Measurements from ENCODE around the gene CTSD. TPM values are rescaled to one million over a fixed set of nuclear protein-coding genes. Genes with fewer than 3 reads are reported as not detected.

The CTSD gene
- total RNA-seq, 2 donors from 2014 or later = 782 to 1,042 TPM

DNA sequence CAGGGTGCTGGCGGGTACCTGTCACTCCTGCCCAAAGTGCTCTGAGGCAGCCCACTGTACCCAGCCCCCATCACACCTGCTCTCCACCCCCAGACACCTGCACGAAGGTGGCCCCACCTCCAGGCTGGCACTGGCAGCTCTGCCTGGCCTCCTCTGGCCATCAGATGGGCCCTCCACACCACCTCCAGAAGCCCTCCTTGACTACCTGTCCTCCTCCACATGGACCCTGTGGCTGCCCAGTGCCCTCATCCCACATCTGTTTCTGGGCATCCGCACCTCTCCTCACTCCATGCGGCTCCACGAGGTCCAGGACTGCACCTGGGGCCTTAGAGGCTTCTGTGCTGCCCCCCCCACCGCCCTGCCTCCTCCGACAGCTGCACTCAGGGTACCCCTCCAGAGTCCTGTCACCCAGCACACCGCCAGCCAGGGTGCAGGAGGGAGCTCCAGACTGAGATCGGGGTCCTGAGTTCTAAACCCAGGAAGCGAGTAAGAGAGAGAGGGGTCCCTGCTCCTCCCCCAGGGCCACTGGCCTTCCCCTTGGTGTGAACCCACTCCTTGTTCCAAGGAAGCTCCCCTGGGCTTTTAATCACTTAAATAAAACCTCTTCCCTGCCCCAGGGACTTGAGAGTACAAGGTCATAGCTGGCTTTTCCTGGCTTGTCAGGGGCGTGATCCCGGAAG lies 1.7 kb downstream of the CTSD start:
- H3K36me3 ChIP-seq = peaks cover 39% of the 10 kb centered on the region
- TF ChIP-seq, protein P1, sequence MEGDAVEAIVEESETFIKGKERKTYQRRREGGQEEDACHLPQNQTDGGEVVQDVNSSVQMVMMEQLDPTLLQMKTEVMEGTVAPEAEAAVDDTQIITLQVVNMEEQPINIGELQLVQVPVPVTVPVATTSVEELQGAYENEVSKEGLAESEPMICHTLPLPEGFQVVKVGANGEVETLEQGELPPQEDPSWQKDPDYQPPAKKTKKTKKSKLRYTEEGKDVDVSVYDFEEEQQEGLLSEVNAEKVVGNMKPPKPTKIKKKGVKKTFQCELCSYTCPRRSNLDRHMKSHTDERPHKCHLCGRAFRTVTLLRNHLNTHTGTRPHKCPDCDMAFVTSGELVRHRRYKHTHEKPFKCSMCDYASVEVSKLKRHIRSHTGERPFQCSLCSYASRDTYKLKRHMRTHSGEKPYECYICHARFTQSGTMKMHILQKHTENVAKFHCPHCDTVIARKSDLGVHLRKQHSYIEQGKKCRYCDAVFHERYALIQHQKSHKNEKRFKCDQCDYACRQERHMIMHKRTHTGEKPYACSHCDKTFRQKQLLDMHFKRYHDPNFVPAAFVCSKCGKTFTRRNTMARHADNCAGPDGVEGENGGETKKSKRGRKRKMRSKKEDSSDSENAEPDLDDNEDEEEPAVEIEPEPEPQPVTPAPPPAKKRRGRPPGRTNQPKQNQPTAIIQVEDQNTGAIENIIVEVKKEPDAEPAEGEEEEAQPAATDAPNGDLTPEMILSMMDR (IDR thresholded peaks at IDR 0.05) = no peak
- no peaks in the 10 kb centered on the region for H3K9me3 ChIP-seq
- no peak for DNase-seq (ENCODE audit: low spot score)
- H3K27me3 ChIP-seq = no peaks in the 10 kb centered on the region
- H3K4me3 ChIP-seq = peak overlapping the region; percentile 98 to 99
- H3K4me1 ChIP-seq = peaks cover 6 to 68% of the 10 kb centered on the region in 2 donors
- H3K27ac ChIP-seq = peak overlapping the region; percentile 98 to 99

DNA sequence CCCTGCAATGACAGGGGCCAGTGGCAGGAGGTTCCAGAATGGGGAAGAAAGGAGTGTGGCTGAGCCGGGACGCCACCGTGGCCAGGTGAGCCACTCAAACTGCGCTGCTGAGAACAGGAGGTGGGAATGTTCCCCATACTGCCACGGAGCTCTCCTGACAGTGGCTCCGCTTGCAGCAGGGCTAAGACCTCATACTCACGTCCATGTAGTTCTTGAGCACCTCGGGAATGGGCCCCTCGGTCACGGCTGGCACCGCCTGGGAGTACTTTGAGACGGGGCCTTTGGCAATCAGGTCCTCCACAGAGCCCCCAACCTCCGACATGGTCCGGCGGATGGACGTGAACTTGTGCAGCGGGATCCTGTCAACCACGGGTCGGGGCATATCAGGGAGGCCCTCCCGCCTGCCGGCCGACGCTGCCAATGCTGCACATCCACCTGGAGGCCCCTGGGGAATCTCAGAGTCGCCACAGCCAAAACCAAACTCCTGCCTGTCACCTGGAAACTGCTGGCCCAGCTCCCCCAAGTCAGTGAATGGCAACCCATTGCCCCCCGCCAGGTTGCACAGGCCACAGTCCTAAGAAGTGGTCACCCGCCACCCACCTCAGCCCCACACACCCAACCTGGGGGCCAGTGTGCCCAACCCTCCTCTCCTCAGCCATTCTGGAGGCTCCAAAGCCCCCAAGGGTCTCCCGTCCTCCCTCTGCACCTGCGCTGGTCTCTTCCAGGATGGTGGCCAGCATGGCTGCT lies 2.4 kb downstream of the CTSD start:
- Histone ChIP-seq H3K9me3 (no peaks in the 10 kb centered on the region), H3K27me3 (no peaks in the 10 kb centered on the region), H3K4me1 (peaks cover 6 to 76% of the 10 kb centered on the region in 2 donors), H3K36me3 (peaks cover 45% of the 10 kb centered on the region), H3K4me3 (peak overlapping the region in 1 of 2 donors; percentile 99), H3K27ac (peak overlapping the region; percentile 98 to 99)
- TF ChIP-seq, protein P1 (IDR thresholded peaks at IDR 0.05) = no peak
- DNase-seq (ENCODE audit: low spot score) = no peak

DNA sequence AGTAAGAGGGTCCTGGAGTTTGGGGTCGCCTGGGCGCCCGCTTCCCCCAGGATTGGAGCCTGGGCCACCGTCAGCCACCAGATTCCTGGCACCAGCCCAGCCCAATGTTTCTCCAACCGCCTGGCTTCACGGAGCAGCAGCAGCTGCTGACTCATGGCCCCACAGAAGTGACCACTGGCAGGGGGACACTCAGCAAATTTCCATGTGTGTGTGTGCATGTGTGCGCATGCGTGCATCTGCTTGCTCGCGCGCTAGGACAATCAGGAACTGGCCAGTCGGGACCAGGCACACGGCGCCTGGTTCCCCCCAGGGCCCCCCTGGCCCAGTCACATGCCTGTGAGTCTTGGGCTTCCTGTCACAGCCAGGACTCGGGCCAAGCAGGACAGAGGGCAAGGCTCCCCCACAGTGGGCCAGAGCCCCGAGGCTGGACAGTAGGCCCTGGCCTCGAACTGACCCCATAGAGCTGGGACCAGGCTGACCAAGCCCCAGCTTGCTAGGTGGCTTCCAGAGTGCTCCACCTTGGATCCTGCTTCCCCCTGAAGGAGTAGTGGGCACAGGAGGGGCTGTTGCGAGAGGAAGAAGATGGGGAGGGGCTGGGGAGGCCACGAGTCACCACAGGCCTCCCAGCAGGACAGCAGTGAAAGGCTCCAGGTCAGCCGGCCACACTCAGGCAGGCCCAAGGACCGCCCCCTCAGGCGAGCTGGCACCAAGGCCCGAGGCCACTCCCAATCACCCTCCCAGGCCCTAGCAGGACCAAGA lies 3.2 kb downstream of the CTSD start:
- Histone ChIP-seq H3K9me3 (no peaks in the 10 kb centered on the region), H3K4me3 (peak overlapping the region in 1 of 2 donors; percentile 12), H3K27me3 (no peaks in the 10 kb centered on the region), H3K27ac (peak overlapping the region; percentile 98 to 99), H3K36me3 (peaks cover 46% of the 10 kb centered on the region), H3K4me1 (peaks cover 6 to 83% of the 10 kb centered on the region in 2 donors)
- peak; percentile 95 for DNase-seq (ENCODE audit: low spot score)
- TF ChIP-seq, protein P1 (IDR thresholded peaks at IDR 0.05) = no peak

DNA sequence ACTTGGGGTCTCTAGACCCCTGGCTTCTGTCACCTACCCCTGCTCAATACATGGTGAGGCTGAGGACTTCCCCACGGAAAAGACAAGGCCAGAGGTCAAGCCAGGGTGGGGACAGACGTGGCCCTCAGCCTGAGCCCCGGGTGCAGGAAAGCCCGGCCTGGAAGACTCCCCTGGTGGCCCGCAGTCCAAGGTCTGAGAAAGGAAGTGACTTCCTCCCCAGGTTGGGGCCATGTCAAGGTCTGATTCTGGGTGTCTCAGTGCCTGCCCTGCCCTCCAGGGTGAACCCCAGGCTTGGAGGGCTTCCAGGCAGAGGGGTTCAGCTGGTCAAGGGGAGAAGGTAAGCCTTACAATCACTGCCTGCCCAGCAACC lies 3.9 kb downstream of the CTSD start:
- no peaks in the 10 kb centered on the region for H3K9me3 ChIP-seq
- TF ChIP-seq, protein P1 (IDR thresholded peaks at IDR 0.05) = no peak
- H3K27me3 ChIP-seq = no peaks in the 10 kb centered on the region
- peaks cover 6 to 90% of the 10 kb centered on the region in 2 donors for H3K4me1 ChIP-seq
- peak overlapping the region; percentile 98 to 99 for H3K27ac ChIP-seq
- peak overlapping the region in 1 of 2 donors; percentile 12 for H3K4me3 ChIP-seq
- DNase-seq (ENCODE audit: low spot score) = no peak
- peaks cover 53% of the 10 kb centered on the region for H3K36me3 ChIP-seq

DNA sequence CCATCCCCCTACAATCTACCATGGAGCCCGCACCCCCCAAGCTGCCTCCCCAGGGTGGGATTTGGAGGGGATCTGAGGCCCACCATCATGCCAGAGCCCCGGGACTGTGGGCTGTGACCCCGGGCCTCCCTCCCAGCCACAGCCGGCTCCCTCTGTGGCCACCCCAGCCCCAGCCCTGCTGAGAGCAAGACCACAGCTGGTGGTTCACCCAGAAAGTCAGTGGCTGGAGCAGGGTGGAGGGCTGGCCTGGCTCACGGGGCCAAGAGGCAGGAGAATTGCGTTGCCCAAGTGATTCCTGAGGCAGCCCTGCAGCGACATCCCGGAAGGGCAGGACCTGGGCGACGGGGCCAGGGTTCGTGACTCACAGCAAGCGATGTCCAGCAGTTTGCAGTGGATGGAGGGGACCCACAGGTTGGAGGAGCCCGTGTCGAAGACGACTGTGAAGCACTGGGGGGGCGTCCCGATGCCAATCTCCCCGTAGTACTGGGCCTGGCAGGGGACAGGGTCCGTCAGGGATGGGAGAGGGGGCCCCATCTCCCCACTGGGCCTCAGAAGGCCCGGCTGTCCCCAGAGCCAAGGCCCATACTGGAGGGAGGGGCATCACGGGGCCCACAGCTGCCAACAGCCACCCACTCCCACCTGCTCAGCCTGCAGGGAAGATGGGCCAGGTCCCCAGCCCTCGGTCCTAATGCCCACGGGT lies 4.4 kb downstream of the CTSD start:
- H3K36me3 ChIP-seq = peaks cover 58% of the 10 kb centered on the region
- H3K4me1 ChIP-seq = peaks cover 6 to 89% of the 10 kb centered on the region in 2 donors
- H3K27me3 ChIP-seq = no peaks in the 10 kb centered on the region
- peak overlapping the region; percentile 98 to 99 for H3K27ac ChIP-seq
- TF ChIP-seq, protein P1 (IDR thresholded peaks at IDR 0.05) = no peak
- no peak for DNase-seq (ENCODE audit: low spot score)
- no peaks in the 10 kb centered on the region for H3K9me3 ChIP-seq
- peak overlapping the region in 1 of 2 donors; percentile 12 for H3K4me3 ChIP-seq

Data from right atrium auricular region (tissue), 2 donors.